GM21390 (cell line): Measurements from ENCODE around the gene ZMIZ1.

Source experiments
- ATAC-seq: cut with Tn5 transposase; IDR thresholded peaks from one replicate; pipeline ENCODE4 v1.9.1; 2021; ENCODE audit not compliant: unreplicated experiment

ZMIZ1 gene

DNA sequence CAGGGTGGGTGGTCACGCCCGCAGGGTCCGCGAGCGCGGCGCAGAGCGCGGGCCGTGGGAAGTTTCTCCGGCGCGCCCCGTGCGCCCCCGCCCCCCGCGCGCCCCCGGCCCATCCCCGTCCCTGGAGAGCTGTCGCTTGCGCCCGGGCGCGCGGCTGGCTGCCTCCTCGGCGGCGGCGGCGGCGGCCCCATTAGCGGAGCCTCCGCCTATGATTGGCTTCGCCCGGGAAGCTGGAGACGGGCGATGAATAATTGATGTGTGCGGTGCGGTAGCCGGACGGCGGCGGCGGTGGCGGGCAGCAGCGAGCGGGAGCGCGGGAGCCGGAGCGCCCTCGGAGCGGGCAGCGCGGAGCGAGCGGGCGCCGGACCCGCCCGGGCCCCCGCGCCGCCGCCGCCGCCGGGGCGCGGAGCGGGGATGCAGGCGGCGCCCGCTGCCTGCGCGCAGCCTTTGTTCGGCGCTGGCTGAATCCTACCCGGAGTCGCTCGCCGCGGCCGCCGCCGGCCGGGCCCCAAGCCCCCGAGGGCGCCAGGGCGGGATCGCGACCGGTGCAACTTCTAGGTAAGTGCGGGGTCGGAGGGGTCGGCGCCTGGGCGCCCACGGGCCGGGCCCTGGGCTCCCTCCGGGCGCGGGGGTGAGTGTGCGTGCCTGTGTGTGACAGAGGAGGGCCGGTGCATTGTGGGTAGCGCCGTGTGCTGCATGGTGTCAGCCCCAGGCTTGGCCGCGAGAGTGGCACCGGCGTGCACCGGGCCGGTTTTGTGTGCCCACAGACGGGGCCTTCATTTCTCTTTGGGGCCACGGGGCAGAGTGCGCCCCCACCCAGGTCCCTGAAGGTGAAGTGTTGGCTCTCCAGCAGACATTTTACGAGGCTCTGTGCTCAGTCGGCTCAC is 174.7 kb downstream of the ZMIZ1 start:
- ATAC-seq: peak; percentile 53

DNA sequence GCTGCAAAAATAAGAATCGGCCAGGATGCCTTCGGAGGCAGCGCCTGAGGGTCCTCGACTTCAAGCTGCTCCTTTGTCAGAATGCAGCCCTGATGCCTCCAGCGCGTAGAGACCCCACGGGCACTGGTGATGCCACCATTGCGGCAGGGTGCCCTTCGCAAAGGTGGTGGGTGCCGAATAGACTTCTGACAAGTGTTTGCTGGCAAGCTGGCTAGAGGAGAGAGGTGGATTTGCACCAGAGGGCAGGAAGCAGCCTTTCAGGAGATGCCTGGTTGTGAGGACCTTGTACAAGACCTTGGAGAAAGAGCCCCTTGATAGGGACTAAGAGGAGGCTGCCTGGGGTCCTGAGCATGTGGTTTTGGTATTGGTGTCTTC is 175.3 kb downstream of the ZMIZ1 start:
- ATAC-seq: peak; percentile 0

DNA sequence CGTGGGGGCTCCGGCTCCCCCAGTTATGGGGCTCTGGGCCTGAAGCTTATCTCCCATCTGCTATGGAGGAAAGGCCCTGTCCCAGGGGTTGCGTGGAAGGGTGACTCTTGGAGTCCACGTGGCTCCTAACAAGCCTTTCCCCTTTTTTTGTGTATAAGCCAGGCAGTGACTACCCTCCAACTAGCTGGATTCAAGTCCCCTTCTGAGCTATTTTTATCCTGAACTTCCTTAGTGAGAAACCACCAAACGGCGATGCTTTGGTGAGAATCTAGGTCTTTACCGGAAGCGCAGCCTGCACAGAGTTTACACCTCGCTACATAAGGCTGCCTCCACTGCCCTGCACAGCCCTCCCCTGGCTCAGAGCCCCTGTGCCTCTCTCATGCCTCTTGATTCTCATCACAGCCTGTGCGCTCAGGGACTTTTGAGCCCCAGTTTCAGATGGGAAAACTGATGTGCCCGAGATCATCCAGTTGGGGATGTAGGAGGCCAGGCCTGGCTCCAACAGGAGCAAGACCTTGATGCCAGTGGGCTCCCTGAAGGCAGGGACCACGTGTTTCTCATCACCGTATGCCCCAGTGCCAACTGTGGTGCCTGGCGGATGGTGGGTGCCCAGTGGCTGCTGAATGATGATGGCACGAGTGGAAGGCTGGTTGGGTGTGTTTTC is 176.2 kb downstream of the ZMIZ1 start:
- ATAC-seq: peak; percentile 27

DNA sequence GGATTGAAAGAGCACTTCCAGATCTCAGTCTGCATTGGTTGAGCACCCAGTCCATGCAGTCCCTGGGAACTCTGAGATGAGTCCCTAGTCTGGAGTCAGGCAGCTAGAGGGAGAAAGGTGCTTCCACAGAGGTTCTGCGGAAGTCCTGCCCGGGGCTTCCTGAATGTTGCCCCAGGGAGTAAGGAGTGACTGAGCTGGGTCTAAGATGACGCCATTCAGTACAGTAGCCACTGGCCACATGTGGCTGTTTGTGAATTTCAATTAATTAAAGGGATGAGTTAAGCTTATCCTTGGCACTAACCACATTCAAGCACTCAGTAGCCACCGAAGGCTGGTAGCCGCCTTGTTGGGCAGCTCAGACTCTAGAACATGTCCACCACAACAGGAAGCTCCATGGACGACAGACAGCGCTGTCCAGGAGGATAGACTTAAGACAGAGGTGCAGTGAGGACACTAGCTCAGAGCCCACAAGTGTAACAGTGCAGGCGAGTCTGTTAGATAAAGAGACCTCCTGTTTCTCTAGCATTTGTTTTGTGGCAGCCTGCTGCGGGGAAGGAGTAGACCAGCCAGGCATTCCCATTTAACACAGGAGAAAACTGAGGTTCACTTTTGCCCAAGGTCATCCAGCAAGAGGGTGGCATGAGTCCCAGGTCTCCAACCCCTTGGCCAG is 176.9 kb downstream of the ZMIZ1 start:
- no peak for ATAC-seq

DNA sequence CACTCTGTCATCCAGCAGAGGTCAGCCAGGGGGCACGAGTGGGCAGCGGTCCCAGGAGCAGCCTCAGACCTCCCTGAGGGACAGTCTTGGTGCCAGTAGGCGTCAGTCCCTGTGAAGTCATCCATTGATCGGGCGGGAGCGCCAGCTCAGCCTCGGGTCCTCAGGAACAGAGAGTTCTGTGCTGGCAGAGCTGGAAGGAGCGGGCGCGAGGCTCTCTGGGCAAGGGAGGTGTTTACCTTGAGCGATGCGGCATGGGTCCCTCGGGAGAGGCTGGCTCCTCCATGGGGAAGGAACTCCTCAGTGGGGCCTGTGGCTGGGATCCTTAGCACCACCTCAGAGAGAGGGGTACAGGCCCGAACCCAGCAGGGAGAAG is 177.4 kb downstream of the ZMIZ1 start:
- ATAC-seq: no peak

DNA sequence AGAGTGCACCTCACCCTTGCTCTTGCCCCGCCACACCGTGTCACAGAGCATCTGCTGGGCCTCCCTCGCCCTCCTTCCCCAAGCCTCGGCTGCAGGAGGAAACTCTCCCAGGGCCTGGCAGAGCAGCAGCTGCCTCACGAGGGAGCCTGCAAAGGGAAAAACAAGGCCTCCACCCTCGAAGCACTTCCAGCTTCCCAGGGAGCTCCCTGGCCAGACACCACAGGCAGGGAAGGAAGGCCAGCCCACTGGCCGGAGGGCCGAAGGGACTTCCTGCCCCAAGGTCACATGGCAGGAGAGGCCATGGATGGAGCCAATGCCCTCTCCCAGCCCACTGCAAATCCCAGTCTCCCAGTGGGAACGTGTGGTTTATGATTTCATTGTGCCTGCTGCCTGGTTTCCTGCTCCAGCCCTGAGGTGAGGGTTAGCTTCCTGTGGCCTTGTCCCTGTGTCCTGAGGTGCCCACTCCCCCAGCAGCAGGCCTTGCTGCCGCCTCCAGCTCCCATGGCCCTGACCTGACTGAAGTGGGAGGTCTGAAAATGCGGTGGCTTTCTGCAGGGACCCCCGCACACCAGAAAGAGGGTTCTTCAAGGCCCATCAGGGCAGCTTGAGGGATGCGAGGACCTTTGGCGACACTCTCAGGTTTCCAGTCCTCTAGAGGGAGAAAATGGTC is 178.0 kb downstream of the ZMIZ1 start:
- no peak for ATAC-seq

DNA sequence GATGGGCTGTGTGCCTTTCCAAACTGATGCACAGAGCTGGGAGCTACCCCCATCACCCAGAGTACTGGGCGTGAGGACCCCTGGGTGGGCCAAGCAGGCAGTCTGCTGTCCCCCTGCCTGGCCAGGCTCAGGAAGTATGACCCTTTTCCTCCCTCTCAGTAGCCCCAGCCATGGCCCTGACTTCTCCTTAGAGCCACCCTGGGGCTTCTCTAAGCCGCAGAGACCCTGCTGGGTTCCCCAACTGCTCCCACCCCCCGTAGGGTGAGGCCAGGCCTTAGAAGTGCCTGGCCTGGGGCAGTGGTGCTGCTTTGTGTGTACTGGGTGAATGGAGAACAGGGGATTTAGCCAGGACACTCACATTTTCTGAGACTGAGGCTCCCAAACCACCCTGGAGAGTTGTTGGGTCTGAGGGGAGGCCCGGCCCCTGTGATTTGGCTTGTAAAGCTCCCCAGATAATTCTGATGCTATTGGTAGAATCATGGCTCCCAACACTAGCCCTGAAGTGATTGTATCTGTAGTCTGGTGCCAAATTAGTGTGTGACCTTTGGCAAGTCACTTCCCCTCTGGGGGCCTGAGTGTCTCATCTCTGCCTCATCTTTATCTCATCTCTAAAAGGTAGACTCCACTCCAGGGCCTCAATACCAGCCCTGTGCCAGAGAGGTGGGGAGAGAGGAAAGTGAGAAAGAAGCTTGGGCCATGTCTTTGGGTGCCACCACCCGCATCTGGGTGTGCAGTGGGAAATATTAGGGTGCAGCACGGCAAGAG is 178.8 kb downstream of the ZMIZ1 start:
- ATAC-seq: no peak

DNA sequence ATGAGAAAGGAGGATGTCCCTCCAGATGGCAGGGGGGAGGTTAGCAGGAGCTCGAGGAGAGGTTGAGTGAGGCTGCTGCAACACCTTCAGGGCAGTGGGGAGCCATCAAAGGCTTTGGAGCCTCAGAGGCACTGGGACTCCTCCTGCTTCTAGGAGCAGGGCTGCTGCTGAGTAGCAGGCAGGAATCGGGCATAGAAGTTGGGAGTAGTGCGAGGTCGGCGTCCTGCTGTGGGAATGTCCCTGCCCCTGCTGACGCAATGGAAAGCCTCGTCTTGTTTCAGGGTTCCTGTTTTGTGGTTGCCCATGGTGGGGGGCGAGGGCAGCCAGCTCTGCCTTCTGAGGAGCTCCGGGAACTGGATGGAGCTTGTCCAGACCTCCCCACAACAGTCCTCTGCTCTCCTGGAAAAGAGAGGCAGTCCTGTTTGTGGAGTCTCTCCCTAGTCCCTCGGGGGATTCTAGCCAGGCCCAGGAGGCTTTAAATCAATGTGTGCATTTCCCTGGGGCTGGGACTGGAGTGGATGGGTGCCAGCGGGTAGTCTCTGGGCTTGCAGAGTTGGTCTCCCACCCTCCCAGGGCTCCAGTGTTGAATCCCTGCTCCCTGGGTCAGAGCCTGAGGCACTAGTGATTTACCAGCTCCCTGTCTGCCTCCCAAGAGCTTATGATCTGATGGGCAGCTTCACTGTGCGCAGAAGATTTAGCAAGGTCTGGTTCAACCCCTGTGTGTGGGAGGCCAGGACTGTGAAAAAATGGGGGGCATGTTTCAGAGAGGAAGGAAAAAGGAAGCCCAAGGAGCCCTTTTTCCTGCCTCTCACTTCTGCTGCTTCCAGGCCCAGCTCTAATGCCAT is 179.8 kb downstream of the ZMIZ1 start:
- ATAC-seq: no peak

DNA sequence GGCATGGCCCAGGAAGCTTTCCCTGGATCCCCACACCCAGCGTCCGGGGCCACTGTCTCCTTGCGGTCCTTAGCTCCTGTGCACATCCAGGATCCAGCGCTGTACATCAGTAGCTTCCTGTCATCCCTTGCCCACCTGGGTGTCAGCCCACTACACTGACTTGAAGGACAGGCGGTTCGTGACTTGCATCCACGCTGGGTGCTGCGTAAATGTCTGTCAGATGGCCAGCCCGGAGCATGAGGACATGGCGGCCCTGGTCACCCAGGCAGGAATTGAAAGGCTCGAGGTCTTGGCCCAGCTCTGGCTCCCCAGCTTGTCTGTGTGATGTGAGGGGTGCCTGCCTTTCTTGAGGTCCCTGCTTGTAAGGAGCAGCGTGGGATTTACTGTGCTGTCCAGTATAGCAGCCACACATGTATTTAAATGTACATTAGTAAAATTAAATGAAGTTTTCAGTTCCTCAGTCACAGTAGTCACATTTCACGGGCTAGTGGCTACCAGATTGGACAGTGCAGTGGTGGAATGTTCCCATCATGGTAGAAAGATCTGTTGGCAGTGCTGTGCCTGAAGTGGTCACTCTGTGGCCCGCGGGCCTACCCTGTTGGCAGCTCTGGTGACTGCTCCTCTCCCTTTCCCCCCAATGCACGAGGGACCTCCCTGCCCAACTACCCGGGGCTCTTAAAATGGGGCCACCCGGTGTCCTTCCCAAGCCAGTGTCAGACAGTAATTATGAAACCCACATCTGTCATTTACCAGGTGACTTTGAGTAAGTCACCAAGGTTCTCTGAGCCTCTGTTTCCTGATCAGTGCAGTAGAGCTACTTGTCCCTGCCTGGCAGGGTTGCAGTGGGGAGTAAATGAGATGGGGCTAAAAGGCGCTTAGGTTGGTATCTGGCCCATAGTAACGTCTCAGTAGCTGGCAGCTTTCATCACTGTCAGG is 180.7 kb downstream of the ZMIZ1 start:
- ATAC-seq: peak; percentile 65

DNA sequence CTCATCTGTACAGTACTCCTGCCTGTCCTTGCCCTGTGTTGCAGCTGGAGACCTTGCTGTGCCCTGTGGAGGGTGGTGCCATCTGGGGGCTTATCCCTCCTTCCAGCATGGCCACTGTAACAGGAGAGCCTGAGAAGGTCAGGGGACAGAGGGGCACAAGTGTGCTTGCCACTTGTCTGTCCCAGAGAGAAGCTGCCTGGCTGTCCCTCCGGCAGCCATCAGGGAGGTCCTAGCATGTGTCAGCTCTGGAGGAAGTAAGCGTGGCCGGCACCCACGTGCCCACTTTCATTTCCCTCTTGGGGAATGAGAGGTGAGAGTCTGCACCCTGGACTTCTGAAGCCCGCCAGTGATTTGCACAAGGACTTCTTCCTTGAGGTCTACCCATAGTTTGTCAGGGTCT is 181.5 kb downstream of the ZMIZ1 start:
- peak; percentile 21 for ATAC-seq

DNA sequence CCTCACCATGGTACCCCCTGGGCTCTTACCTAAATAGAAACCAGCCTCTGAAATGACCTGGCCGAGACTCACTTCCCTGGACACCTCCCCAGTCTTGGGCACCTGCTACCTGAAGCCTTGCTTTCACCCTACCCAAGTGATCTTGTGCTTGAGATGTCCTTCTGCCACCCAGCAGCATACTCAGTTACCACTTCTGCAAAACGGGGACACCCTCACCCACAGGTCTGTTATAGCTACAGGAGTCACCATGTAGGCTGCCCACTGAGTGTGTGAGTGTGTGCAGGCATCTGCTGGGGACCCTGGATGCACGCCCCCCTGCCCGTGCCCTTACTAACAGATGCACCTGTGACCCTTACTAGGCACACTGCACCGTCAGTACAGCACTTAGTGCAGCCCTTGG is 183.7 kb downstream of the ZMIZ1 start:
- ATAC-seq: no peak

DNA sequence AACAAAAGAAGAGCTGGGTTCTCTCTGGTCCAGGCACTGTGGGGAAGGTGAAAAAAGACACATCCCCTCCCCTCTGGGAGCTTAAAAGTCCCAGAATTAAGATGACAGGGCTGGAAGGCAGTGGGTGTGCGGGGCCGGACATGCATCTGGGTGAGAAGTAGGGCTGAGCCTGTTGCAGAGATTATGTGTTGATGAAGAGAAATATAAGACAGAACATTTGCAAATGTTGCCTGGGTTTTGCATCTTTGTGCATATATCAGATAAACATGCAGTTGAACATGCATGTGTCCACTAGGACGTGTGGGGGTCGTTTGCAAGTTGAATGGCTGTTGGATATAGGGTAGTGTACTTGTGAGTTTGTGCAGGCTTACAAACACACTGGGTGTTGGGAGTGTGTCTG is 184.2 kb downstream of the ZMIZ1 start:
- no peak for ATAC-seq

DNA sequence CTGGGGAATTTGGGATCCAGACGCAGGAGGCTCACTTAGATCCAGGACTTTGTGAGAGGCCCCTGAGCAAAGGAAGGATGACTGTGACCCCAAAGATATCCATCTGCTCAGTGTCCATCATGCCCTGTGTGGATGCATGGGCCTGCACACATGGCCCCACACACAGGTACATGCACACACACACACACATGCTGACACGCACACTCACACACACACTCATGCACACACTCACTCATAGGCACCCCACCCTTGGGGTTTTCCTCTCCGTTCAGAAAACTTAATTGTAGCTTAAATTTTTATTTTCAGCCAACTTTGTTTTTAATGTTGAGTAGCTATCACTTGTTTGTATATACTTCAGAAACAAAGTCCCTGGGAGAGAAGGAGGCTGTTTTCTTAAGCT is 184.9 kb downstream of the ZMIZ1 start:
- no peak for ATAC-seq

DNA sequence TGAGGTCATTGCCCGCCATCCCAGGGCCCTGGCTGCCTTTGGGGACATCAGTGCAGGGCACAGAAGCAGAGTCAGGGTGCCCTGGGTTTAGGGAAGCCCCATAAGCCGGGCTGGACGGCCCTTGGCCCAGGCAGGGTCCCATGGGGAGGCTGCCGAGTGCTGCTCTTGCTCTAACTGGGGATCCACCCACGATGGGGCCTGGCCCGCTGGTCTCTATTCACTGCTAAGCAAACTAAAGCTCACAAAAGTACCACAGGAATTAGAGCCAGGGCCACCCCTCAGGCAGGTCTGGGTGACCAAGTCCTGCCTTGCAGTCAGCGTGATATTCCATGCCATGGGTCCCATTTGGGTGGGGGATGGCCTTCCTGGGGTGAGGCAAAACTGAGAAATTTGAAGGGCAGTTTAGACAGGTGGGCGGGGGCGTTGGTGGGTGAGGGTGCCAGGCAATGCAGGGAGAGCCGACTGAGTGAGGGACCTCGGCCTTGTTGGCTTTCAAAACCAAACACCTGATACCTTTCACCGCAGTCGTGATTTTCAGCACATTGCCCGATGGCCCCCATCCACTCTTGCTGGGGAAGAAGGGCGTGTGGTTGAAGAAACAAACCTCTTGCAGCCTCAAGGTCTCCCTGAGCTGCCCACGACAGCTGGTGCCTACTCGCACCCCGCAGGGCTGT is 185.7 kb downstream of the ZMIZ1 start:
- ATAC-seq: no peak

DNA sequence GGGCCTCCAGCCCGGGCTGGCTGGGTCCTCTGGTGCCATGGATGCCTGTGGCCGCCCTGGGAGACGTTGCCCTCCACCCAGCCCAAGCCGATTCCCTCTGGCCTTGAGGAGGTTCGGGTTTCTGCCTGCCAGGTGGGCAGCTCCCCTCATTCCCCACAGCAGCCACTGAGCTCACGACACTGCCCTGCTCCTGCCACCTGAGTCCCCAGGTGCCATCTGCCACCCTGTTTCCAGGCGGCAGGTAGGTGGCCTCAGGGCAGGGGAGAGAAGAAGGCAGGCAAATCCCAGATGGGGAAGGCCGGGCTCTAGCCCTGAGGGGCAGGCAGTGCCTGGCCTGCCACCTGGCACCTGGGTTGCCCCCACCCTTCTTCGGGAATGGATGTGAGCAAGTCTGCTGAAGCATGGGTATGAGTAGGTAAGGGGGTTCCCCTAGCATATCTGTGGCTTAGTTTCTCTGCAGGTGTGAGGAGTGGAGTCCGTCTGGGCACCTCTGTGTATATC is 186.3 kb downstream of the ZMIZ1 start:
- peak; percentile 31 for ATAC-seq

DNA sequence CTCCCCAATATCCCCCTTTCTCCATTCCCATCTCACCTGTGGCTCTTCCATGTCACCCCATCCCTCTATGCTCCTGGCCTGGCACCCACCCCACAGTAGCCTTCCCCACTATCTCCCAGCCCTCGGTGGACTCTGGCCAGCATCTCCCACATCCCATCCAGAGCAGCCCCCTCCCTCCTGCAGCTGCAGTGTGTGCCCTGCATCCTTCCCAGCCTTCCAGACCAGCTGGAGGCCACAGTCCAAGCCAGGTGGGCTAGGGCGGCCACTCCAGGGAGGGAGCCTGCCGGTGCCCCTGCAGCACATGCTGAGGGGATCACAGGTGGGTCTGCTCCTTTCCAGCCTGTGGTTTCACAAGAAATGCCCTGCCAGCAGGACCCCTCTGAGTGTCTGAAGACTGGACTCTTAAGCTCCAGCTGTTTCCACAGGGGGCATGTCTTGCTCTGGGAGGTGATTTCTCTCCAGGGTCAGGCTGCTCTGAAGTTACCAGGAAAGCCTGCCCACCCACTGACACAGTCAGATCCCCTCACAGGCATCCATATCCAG is 187.6 kb downstream of the ZMIZ1 start:
- no peak for ATAC-seq

DNA sequence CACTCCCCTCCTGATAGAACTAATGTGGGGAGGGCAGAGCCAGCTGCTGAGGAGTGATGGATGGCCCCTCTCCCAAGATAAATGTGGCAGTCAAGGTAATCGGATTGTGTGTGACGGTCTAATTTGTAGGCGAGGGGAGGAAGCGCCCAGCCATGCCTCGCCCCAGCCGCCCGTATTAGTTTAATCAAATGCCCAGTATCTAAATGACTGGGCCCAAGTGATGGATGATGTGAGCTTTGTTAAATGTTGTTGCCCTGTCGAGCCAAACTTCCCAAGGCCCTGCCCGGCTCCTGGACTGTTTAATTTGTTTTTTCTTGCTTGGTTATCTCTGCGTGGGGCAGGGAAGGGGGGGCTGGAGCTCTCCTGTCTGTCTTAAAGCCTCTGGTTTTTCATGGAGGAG is 190.1 kb downstream of the ZMIZ1 start:
- no peak for ATAC-seq

DNA sequence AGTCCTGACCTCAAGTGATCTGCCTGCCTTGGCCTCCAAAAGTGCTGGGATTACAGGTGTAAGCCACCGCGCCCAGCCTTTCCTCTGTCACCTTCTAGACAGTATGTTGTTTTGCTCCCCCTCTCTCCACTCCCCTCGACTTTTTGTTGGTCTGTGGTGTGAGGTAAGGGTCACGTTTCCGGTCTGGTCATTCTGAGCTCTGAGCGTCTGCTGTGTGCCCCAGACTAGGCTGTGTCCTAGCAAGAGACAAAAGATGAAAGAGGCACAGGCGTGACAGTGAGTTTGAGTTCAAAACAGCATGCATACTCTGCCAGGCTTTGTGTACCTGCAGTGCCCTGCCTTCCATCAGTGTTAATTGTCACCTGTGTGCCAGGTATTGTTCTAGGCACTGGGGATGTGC is 191.1 kb downstream of the ZMIZ1 start:
- ATAC-seq: no peak
